ENCODE results near the gene ANKDD1A.

Gene ANKDD1A

DNA sequence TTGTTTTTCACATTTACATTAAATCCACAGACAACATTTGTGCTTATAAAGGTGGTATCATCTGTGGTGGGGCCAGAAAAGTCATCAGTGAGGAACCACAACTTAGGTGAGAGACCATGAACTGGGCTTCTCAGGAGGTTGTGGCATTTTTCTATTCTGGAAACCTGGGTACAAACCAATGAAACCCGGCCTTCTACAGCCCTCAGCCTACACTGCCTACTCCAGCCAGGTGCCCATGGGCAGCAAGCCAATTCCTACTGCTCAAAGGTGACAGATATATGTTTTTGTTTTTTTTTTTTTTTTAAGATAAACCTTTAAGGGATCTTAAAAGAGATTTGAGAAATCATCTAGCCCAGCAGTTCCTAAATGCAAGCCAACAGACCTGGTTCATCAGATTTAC, 57.7 kb downstream of the ANKDD1A start:
- no peak for DNase-seq
- ATAC-seq: no peak

DNA sequence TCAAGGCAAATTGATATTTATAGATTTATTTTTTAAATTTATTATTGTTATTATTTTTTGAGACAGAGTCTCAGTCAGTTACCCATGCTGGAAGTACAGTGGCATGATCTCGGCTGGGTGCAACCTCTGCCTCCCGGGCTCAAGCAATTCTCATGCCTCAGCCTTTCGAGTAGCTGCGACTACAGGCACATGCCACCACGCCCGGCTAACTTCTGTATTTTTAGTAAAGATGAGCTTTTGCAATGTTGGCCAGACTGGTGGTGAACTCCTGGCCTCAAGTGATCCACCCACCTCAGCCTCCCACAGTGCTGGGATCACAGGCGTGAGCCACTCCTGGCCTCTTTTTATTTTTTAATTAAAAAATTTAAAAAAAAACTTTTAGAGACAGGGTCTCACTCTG, 59.0 kb downstream of the ANKDD1A start:
- ATAC-seq (no peak), DNase-seq (no peak)

DNA sequence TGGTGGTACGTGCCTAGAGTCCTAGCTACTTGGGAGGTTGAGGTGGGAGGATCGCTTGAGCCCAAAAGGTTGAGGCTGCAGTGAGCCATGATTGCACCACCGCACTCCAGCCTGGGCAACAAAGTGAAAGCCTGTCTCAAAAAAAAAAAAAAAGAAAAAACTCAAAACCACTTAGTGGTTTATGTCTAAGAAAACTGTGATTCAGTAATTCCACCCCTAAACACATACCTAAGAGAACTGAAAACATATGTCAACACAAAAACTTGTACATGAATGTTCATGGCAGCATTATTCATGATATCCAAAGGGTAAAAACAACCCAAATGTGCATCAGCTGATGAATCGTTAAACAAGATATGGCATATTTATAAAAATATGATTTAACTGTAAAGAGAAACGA, 63.7 kb downstream of the ANKDD1A start:
- DNase-seq (no peak), ATAC-seq (no peak)

DNA sequence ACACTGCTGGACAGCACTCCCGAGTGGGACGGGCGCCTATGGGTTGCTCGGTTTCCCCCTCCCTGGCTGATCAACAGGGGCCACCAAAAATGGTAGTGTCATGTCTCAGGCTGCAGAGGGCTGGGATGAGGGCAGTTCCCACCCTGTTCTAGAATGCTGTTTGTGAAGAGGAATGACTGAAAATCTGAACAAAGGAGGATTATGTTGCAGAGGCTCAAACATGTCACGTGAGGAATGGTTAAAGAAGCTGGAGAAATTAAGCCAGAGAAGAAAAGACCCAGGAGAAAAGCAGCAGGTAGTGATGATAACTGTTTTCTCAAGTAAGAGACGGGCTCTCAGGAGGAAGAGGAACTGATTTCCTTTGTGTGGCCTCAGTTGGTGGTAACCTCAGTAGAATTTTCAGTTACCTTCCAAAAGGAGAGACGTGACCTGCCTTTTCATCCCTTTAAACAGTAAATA, 67.6 kb downstream of the ANKDD1A start:
- ATAC-seq (no peak), DNase-seq (no peak)

DNA sequence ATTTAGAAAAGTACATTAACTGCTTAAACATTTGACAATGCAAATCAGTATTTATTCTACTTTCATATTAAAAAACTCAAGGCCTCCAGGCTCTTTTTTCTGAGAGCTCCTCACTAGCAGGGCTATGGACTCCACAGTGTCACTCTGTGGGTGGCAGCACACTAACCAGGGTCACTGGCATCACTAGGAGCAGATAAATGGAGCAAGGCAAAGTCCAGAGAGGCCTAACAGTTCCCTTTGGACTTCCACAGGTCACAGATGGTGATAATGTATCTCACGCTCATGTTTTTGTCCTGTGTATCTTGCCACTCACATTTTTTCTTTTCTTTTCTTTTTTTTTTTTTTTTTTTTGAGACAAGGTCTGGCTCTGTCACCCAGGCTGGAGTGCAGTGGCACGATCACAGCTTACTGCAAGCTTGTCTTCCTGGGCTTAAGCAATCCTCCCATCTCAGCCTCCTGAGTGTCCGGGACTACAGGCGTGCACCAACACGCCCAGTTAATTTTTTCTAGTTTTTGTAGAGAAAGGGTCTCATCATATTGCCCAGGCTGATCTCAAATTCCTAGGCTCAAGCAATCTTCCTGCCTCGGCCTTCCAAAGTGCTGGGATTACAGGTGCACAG, 70.2 kb downstream of the ANKDD1A start:
- DNase-seq (no peak), ATAC-seq (no peak)

DNA sequence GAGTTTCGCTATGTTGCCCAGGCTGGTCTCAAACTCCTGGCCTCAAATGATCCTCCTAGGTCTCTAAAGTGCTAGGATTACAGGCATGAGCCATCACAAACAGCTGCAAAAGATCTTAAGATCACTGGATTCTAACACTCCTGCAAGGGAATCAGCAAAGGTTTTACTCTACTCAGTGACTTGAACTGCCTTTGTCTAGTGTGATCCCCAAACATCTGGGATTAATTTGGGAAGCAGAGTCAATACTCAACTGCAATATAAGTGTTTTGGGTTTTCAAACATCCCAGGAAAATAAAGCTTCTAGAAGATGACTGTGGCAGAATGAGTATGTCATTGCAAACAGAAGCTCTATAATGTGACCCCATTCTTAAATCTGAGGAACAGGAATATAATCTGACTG, 70.8 kb downstream of the ANKDD1A start:
- DNase-seq (no peak), ATAC-seq (no peak)

DNA sequence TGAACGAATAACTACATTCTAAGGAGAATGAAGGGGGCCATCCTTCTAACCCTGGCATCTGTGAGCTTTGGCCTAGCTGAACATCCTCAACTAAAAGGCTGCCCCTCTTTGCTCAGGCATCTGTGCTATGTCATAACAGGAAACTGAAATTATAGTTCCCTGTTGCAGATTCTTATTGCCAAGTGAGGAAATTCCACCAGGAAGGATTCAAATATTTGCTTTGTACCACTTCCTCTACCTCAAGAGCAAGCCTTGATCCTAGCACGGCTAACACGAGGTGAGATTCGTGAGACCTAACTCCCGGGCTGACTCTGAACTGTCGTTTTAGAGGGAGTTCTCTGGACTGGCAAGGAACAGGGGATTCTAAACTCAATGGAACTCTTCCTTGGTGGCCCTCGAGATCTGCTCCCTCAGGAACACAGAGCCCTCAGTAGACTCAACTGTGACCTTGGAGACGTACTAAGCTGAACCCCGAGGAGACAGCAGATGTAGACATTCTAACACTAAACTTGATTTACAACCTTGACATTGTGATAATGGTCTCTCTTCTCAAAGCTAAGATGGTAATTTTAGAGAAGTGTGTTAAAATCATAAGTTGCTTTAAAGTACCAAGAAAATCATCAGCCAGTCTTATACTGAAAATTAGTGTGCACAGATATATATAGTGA, 73.8 kb downstream of the ANKDD1A start:
- DNase-seq: no peak
- no peak for ATAC-seq

DNA sequence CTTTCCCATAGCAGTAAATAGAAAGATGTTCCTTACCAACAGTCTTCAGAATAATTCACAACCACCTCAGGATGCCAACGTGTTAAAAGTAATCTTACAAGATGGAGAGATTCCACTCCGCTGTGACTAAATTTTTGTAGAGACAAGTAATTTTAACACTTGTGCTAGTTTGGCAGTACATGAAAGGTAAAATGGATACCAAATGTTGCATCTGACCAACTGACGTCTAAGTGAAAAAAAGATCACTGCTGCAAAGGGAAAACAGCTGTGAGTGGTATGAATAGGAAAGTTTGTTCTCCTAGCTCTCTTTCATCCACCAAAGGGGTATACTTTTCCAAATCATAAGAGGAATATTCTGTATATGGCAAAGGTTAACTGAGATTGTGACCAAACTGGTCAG, 75.4 kb downstream of the ANKDD1A start:
- ATAC-seq: no peak
- no peak for DNase-seq

DNA sequence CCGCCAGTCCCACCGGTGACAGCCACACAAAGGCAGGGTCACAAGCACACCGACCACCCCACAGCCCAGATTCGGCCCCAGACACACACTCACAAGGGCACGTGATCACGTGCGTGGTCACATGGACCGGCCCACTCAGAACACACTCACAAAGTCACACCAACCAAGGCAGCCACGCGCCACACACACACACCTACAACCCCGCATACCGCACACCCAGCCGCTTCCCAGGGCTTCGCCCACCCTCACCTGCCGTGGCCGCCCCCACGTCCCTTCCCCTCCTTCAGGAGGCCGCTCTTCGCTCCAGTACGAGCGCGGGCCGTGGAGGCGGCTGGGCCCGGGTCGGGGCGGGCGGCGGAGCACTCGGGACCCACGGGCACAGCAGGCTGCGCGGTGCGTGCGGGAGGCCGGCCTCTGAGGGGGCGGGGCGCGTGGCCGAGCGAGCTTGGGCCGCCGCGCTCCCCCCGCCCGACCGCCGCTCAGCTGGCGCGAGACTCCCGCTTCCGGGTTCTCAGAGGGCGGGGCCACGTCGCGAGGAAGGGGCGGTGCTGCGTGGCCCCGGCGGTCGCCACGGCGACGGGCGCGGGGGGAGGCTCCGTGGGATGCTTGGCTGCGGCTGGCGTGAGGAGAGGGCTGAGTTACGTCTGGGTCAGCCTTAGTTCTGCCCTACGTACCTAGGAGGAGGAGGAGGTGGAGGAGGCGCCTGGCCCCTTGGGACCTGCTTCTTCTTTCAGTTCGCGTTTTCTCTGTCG, 77.9 kb downstream of the ANKDD1A start, which contains the start of gene SPG21:
TSS of gene SPG21 (minus strand) at position 499 of the 752 bp plus-strand sequence. CDS start 6,345 bp downstream, outside the sequence.
- DNase-seq (peak; percentile 96), ATAC-seq (peak; percentile 98)

DNA sequence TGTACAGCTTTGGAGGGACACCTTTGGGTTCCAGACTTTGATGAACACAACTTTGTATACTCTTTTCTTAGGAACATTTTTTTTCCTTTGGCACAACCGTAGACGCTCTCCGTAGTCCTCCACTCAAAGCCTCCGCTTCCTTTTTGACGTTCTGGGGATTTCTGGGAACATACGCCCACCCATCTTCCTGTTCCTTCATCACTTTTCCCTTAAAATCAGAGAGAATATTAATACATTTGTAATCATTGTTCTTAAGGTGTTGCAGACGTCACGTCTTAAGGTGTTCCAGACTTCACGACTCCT, 78.4 kb downstream of the ANKDD1A start:
- ATAC-seq (no peak), DNase-seq (no peak)

DNA sequence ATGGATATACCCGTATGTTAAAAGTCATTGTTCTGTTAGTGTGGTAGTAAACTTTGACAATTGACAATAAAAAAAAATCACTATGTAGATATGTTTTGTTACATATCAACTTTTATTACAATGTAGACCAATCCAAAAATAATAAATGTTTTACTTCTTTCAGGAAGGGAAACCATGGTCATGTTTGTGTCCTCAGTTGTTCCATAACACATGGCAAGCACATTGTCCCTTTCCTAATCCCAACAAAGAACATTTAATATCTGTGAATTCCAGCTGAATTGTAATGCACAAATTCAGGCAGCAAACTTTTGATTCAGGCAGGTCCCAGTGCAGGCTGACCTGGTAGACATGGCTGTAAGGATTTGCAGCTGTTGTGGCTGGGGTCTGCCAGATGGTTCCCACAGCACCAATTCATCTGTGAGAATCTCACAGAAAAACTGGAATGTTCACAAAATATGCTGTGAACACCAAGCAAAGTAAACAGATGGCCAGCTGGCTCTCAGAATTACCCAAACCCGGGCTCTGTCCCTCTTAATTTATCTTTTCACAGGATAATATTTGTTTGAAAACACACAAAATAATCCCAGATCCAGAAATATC, 79.9 kb downstream of the ANKDD1A start:
- no peak for ATAC-seq
- DNase-seq: no peak

DNA sequence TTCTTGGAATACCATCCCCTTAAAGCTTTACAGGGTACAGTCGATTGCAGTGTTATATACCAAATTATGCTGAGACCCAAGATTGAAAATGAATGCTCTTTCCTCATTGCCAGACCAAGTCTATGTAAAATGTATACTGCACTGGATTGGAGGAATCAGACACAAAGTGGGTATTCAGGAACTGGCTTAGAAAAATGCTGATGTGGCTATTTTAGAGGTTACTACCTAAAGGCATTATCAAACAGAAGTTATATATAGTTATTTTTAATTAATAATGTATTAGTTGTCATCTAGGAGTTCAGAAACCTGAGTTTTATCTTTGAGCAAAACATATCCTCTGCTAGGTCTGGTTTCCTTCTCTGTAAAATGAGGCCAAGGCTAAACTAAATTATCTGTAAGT, 81.6 kb downstream of the ANKDD1A start:
- no peak for ATAC-seq
- DNase-seq: no peak

DNA sequence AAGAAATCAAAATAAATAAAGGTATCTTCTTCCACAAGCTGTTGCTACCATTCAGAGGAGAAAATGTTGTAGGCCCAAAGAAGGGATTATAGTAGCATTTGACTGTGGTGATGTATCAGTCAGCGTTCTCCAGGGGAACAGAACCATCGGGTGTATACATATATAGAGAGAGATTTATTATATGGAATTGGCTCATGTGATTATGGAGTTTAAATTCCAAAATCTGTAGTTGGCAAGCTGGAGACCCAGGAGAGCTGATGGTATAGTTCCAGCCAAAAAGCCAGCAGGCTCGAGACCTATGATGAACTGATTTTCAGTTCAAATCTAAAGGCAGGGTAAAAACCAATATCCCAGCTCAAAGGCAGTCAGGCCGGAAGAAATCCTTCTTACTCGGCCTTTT, 85.4 kb downstream of the ANKDD1A start:
- ATAC-seq (no peak), DNase-seq (no peak)

DNA sequence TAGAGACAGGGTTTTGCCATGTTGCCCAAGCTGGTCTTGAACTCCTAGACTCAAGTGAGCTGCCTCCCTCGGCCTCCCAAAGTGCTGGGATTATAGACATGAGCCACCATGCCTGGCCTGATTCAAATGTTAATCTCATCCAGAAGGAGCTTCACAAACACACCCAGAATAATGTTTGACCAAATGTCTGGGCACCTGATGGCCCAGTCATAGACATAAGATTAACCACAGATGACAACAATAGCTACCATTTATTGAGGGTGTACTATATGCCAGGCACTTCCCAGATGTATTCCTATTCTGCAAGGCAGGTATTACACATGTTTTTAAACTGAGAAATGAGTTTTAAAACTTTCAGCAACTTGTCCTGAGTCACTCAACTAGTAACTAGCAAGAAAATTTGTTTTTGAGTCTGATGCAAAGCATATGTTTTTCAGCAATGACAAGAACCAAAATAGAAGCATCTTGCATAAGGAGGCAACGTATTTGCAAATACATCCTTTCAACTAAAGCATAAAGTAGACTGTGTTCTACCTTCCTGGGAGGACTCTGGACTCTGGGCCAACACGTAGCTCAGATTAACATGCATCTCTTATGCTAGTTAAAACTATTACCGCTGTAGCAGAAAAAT, 86.2 kb downstream of the ANKDD1A start:
- DNase-seq: no peak
- ATAC-seq: no peak

DNA sequence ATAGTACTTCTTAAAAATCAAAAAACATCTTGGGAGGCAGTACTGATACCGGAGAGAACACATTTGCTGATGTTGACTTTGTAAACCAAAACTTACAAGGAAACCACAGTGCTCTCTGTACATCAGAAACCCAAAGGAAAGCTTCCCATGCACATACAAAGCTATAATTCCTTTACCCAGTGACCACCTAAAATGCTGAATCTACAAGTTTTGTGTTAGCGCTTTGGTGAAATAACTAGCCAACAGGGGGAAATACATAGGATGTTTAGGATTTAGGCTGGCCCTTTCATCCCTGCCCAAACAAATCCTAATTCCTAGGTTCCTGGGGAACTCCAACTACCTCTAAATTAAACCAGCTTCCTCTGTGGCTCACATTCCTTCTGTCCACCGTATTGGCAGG, 93.3 kb downstream of the ANKDD1A start:
- ATAC-seq (no peak), DNase-seq (no peak)

DNA sequence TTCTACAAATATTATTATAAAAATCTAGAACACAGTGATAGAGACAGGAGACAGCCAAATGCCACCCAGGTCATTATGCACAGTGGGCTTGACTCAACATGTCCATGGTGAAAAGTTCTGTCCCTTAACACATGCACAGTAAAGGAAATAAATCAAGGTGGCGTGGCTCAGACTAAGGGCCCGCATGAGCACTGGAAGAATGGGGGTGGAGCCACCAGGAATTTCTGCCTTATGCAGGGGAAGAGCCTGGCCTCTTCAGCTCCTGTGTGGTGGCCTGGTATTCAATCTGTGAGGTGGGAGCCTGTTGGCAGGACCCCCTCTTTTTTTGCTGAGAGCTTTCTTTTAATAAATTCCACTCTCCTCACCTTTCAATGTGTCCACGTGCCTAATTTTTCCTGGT, 95.2 kb downstream of the ANKDD1A start:
- no peak for ATAC-seq
- no peak for DNase-seq
